GM19397 (cell line): Measurements from ENCODE around the gene FECH.

Experiments
- ATAC-seq: cut with Tn5 transposase; IDR thresholded peaks from one replicate; pipeline ENCODE4 v1.9.1; 2021; ENCODE audit warnings: mild to moderate bottlenecking, moderate library complexity; ENCODE audit not compliant: unreplicated experiment

The FECH gene

GRCh38 chr18:57583297-57583835 lies 3.1 kb downstream of the FECH start:
- ATAC-seq, result no peak

- ATAC-seq, result peak; percentile 85
These were observed 5.1 kb downstream of the FECH start for GRCh38 chr18:57581301-57581934.

GRCh38 chr18:57579934-57580333 lies 6.6 kb downstream of the FECH start:
- ATAC-seq, result no peak

- ATAC-seq, result no peak
These were observed 10.2 kb downstream of the FECH start for GRCh38 chr18:57576316-57576715.

GRCh38 chr18:57575542-57575941 lies 11.0 kb downstream of the FECH start:
- ATAC-seq, result no peak

GRCh38 chr18:57574866-57575265 lies 11.6 kb downstream of the FECH start:
- no peak for ATAC-seq

GRCh38 chr18:57570162-57570561 lies 16.3 kb downstream of the FECH start:
- ATAC-seq, result no peak

- ATAC-seq, result no peak
These were observed 17.4 kb downstream of the FECH start for GRCh38 chr18:57569133-57569532.

- no peak for ATAC-seq
These were observed 24.6 kb downstream of the FECH start for GRCh38 chr18:57561728-57562423.

GRCh38 chr18:57561261-57561660 lies 25.2 kb downstream of the FECH start:
- ATAC-seq, result no peak

GRCh38 chr18:57559314-57559713 lies 27.2 kb downstream of the FECH start:
- ATAC-seq, result no peak

- no peak for ATAC-seq
These were observed 31.4 kb downstream of the FECH start for GRCh38 chr18:57555134-57555533.

- no peak for ATAC-seq
These were observed 36.0 kb downstream of the FECH start for GRCh38 chr18:57550510-57550909.

- no peak for ATAC-seq
These were observed 39.2 kb downstream of the FECH start for GRCh38 chr18:57547260-57547659.

GRCh38 chr18:57544936-57545660 lies 41.4 kb downstream of the FECH start:
- ATAC-seq, result peak; percentile 59

- no peak for ATAC-seq
These were observed 42.9 kb downstream of the FECH start for GRCh38 chr18:57543560-57543959.

GRCh38 chr18:57542812-57543427 lies 43.6 kb downstream of the FECH start:
- ATAC-seq, result no peak

- no peak for ATAC-seq
These were observed 44.4 kb downstream of the FECH start for GRCh38 chr18:57542126-57542525.

- no peak for ATAC-seq
These were observed 46.8 kb downstream of the FECH start for GRCh38 chr18:57539702-57540101.

- no peak for ATAC-seq
These were observed 47.9 kb downstream of the FECH start for GRCh38 chr18:57538614-57539013.

GRCh38 chr18:57534511-57534909 lies 52.0 kb downstream of the FECH start:
- no peak for ATAC-seq
